Central memory CD8-positive, alpha-beta T cell (primary cell): ENCODE results near the gene FMN2.

Experiments
- ATAC-seq: fragments of 150-1000 bp; cut with Tn5 transposase; replicated peaks from 2 replicates; pipeline ENCODE4 v1.10.0; 2022; ENCODE audit warnings: mild to moderate bottlenecking, moderate FRiP score, moderate number of reproducible peaks; ENCODE audit not compliant: poor library complexity, severe bottlenecking; ENCODE audit errors: extremely low read depth
- DNase-seq, 2 donors: peaks; one replicate each; pipeline ENCODE4 v3.0.0; 2021; ENCODE audit warnings: low spot score in 2 of 2
- H3K27ac Mint-ChIP-seq: one replicate; pipeline ENCODE4 v1.8.0; 2022; ENCODE audit warnings: low read depth, mild to moderate bottlenecking, moderate library complexity, mixed read lengths
- H3K27me3 Mint-ChIP-seq: one replicate; pipeline ENCODE4 v1.8.0; 2022; ENCODE audit warnings: mixed read lengths
- H3K36me3 Mint-ChIP-seq: one replicate; pipeline ENCODE4 v1.8.0; 2022; ENCODE audit warnings: mild to moderate bottlenecking, moderate library complexity, mixed read lengths; ENCODE audit not compliant: insufficient read depth
- H3K4me1 Mint-ChIP-seq: one replicate; pipeline ENCODE4 v1.8.0; 2022; ENCODE audit warnings: mixed read lengths
- H3K4me3 Mint-ChIP-seq: one replicate; pipeline ENCODE4 v1.8.0; 2022; ENCODE audit warnings: mild to moderate bottlenecking, moderate library complexity, mixed read lengths
- H3K9me3 Mint-ChIP-seq: one replicate; pipeline ENCODE4 v1.8.0; 2022; ENCODE audit warnings: mixed read lengths

The FMN2 gene

DNA sequence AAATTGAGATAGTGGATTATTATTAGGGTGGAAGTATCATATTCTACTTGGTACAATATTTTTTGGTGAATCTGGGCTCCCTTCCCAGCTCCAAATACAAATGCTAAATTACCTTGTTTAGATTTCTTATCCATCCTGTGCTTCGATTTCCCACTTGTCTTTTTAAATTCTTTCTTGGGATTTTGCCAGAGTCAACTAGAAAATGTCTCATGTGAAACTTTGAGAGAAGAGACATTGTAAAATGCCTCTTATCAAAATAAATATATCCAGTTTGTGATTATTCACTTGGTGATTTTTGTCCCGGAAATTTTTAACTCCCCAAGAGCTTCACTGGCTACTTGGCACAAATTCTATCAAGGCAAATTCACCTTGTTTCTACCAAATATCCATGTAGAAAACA, 202.0 kb downstream of the FMN2 start:
- no peak for DNase-seq
- no peaks in the 10 kb centered on the region for H3K27me3 Mint-ChIP-seq
- H3K27ac Mint-ChIP-seq, result no peak overlapping the region
- no peaks in the 10 kb centered on the region for H3K36me3 Mint-ChIP-seq
- no peak overlapping the region for H3K4me3 Mint-ChIP-seq
- peaks cover 8% of the 10 kb centered on the region for H3K9me3 Mint-ChIP-seq
- ATAC-seq, result no peak
- H3K4me1 Mint-ChIP-seq, result no peaks in the 10 kb centered on the region

DNA sequence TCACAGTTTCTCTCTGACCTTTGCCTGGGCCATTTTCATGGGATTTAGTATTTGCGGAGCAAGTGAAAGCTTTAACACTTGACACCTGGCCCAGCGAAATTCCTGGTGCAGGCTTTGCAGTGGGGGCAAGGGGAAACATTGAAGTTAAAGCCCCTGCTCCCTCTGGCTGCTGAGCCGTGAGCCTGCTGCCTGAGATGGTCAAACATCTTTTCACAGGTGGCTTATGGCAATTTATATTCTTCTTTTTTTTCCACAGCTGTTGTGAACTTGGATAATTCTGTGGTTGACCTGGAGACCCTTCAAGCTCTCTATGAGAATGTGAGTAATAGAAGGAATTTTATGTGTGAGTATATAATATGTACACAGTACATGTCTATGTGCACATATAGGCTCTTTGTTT, 202.9 kb downstream of the FMN2 start:
- Mint-ChIP-seq H3K36me3 (no peaks in the 10 kb centered on the region), H3K27ac (no peak overlapping the region), H3K4me1 (no peaks in the 10 kb centered on the region), H3K9me3 (peaks cover 8% of the 10 kb centered on the region), H3K27me3 (no peaks in the 10 kb centered on the region), H3K4me3 (no peak overlapping the region)
- DNase-seq (no peak), ATAC-seq (no peak)

DNA sequence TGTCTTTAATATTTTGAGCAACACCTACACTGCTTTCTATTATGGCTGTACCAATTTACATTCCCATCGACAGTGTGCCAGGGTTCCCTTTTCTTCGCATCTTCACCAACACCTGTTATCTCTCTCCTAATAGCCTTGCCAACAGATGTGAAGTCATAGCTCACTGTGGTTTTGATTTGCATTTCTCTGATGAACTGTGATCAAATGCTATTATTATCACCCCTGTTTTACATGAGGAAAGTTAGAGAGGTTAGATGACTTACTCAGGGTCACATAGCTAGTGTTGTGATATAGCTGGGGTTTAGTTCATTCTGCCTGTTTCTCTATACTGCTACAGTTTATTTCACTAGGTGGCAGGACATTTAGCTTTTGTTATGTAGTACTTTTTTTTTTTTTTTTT, 204.1 kb downstream of the FMN2 start:
- Mint-ChIP-seq H3K36me3 (no peaks in the 10 kb centered on the region), H3K27me3 (no peaks in the 10 kb centered on the region), H3K4me1 (no peaks in the 10 kb centered on the region), H3K27ac (no peak overlapping the region), H3K4me3 (no peak overlapping the region), H3K9me3 (peaks cover 19% of the 10 kb centered on the region)
- ATAC-seq, result no peak
- DNase-seq, result no peak

DNA sequence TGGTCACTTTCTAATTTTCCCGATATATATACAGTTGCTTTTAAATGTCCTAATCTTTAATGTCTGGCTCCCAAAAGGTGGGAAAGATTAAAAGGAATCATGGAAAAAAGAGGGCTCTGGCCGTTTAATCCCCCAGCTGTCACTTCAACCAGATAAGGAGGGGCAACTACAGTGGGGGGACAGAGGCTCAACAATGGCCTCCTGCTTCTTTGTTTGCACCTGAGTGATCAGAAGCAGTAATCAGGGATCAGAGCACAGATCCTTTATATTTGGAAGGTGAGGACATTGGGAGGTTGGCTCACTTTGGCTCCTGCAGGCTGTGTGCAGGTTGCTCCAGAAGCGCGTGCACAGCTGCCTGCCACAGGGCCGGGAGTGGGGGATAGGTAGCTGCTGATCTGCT, 212.8 kb downstream of the FMN2 start:
- no peaks in the 10 kb centered on the region for H3K36me3 Mint-ChIP-seq
- no peak overlapping the region for H3K4me3 Mint-ChIP-seq
- peaks cover 22% of the 10 kb centered on the region for H3K9me3 Mint-ChIP-seq
- no peaks in the 10 kb centered on the region for H3K4me1 Mint-ChIP-seq
- DNase-seq (no peak), ATAC-seq (no peak)
- H3K27ac Mint-ChIP-seq, result no peak overlapping the region
- H3K27me3 Mint-ChIP-seq, result no peaks in the 10 kb centered on the region

DNA sequence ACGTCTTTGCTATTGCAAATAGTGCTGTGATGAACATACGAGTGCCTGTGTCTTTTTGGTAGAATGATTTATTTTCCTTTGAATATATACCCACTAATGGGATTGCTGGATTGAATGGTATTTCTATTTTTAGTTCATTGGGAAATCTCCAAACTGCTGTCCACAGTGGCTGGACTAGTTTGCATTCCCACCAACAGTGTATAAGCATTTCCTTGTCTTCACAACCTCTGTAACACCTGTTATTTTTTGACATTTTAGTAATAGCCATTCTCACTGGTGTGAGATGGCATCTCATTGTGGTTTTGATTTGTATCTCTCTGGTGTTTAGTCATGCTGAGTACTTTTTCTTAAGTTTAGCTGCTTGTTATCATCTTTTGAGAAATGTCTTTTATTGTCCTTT, 215.0 kb downstream of the FMN2 start:
- no peaks in the 10 kb centered on the region for H3K36me3 Mint-ChIP-seq
- no peak overlapping the region for H3K4me3 Mint-ChIP-seq
- ATAC-seq (no peak), DNase-seq (no peak)
- no peak overlapping the region for H3K27ac Mint-ChIP-seq
- no peaks in the 10 kb centered on the region for H3K4me1 Mint-ChIP-seq
- peaks cover 10% of the 10 kb centered on the region for H3K9me3 Mint-ChIP-seq
- H3K27me3 Mint-ChIP-seq, result no peaks in the 10 kb centered on the region

DNA sequence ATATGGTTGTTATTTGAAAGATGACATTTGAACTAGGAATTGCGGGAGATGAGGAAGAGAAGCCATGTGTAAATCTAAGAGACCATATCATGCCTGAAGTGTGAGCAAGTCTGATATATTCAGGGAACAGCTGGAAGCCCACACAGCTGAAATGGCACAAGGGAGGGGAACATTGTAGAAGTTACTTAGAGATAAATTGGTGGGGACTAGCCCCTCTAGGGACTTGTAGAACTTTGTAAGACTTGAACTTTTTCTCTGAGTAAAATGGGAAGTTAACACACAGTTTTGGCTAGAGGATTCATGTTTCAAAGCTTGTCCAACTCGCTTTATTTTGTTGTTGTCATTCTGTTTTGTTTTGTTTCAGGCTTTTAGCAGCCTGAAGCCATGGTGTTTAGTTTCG, 216.4 kb downstream of the FMN2 start:
- no peaks in the 10 kb centered on the region for H3K4me1 Mint-ChIP-seq
- no peak for DNase-seq
- H3K9me3 Mint-ChIP-seq, result peaks cover 11% of the 10 kb centered on the region
- peaks cover 2% of the 10 kb centered on the region for H3K36me3 Mint-ChIP-seq
- no peak for ATAC-seq
- no peaks in the 10 kb centered on the region for H3K27me3 Mint-ChIP-seq
- H3K27ac Mint-ChIP-seq, result no peak overlapping the region
- no peak overlapping the region for H3K4me3 Mint-ChIP-seq

DNA sequence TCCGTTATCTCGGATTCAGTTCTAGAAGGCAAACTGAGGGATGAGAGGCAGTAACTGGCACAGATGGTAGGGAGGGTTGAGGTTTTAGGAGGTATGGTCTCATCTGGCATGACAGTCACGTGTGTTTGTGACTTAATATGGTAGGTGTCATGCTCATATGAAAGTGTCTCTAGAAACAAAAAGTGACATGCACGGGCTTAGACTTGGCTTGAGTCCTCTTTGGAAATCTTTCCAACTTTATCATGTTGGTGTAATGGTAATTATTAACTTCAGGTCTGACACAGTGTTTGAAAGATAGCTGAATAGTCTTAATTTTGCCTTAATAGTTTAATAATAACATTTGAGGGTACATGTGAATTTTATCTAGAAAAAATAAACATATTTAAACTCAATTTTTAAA, 218.1 kb downstream of the FMN2 start:
- Mint-ChIP-seq H3K4me3 (no peak overlapping the region), H3K27me3 (no peaks in the 10 kb centered on the region), H3K27ac (no peak overlapping the region), H3K9me3 (peaks cover 5% of the 10 kb centered on the region), H3K4me1 (no peaks in the 10 kb centered on the region), H3K36me3 (peaks cover 2% of the 10 kb centered on the region)
- DNase-seq, result no peak
- no peak for ATAC-seq

DNA sequence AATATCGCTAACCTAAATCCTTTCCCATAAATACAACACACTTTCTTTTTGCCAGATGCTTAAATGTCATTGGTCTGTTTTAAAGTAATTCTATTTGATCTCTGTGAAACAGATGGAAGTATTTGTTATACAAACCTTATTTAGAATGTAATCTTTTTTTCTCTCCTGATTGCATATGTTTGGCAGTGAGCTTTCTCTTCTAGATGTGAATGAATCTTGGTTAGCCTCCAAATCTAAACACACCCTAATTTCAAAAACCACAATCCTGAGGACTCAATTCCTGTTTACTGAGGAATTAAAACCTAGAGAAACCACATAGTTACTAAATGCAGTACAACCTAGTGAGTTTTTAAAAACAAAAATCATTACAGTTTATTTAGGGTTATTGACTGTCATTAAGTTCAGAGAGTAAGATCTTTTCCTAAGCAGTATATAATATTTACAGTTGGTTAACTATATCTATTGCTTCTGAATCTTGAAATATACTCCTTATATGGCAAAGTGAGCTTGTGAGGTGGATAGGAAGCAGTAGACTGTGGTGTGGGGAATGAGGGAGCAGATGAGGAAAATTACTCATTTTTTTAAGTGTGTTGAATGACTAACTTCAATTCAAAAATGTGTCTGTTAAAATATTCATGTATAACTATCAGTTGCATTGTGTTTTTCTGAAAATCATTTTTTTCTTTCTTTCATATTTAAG, 218.7 kb downstream of the FMN2 start:
- ATAC-seq (no peak), DNase-seq (no peak)
- Mint-ChIP-seq H3K27me3 (no peaks in the 10 kb centered on the region), H3K4me3 (no peak overlapping the region), H3K36me3 (peaks cover 2% of the 10 kb centered on the region), H3K9me3 (peaks cover 5% of the 10 kb centered on the region), H3K27ac (no peak overlapping the region), H3K4me1 (no peaks in the 10 kb centered on the region)

DNA sequence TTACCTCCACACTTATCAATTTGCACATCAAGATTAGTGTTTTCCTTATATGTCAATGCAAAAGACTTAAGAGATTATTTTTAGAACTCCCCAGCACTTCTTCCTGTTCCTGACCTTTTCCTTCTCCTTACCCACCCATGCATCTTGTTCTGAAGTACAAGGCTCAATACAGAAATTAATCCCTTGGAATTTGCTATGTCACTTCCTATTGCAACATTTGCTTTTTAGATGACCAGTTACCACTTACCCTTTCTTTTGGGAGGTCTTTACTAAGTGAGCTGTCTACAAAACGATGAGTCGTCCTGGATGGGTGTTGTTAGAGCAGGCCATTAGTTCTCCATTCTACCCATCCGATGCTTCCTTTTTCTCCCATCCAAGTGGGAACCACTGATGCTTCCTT, 221.2 kb downstream of the FMN2 start:
- H3K27ac Mint-ChIP-seq, result no peak overlapping the region
- H3K9me3 Mint-ChIP-seq, result peaks cover 11% of the 10 kb centered on the region
- H3K36me3 Mint-ChIP-seq, result peaks cover 2% of the 10 kb centered on the region
- H3K27me3 Mint-ChIP-seq, result no peaks in the 10 kb centered on the region
- ATAC-seq (no peak), DNase-seq (no peak)
- H3K4me1 Mint-ChIP-seq, result no peaks in the 10 kb centered on the region
- H3K4me3 Mint-ChIP-seq, result no peak overlapping the region

DNA sequence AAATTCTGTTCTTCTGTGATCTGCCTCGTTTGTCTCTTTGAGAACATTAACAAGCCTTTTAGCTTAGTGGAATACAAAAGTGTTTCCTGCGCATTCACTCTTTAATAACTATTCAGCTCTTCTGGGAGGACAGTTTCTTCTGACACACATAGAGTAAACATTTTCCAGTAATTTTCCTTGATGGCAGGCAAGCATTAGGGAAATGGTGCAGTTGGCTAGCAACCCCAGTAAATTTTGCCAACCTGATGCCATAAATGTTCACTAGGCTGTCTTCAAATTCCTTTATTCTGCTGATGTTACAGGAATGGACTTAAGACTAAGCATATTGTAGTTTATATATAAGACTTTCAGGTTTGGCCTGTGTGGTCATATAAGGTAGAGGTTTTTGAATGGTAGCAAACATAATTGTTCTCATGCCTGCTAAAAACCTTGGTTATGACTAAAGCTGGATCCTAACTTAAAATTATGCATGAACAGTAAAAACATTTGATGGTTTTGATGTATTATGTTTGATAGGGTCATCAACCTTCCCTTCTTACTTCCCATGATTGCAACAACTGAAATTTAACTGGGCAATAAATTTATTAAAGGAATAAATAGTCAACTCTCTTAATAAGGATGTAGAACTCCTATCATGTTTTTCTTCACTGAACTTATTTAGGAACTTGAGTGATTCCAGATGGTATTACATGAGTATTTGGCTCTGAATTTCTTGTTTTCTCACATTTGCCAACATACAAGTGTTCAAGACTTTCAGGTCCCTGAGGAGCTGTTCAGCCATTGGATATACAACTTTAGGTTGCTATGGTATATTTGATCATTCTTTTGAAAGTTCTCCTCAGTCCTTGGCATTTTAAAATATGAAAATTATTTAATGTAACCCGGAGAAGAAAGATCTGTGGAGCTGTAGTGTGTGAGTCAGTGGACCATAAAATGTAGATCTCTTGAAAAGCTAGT, 223.4 kb downstream of the FMN2 start:
- H3K4me1 Mint-ChIP-seq, result no peaks in the 10 kb centered on the region
- no peaks in the 10 kb centered on the region for H3K27me3 Mint-ChIP-seq
- H3K27ac Mint-ChIP-seq, result no peak overlapping the region
- peaks cover 26% of the 10 kb centered on the region for H3K9me3 Mint-ChIP-seq
- H3K4me3 Mint-ChIP-seq, result no peak overlapping the region
- DNase-seq (no peak), ATAC-seq (no peak)
- peaks cover 2% of the 10 kb centered on the region for H3K36me3 Mint-ChIP-seq

DNA sequence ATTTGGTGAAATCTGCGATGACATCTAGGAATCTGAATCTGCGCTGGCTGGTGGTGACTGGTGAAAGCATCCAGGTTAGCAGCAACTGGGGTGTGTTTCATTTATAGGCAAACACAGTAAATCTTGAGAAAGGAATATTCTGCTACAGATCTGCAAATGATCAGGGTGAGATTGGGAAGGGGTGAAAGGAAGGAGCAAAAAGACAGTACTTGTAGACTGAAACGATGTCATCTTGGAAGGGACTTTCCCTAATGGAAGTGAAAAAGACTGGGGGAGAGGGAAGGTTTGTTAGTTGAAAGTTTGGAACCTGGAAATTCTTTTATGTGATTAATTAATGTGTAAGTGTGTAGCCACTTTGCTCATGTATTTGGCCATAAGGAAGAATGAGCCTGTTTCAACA, 228.3 kb downstream of the FMN2 start:
- no peak for DNase-seq
- Mint-ChIP-seq H3K4me3 (no peak overlapping the region), H3K4me1 (no peaks in the 10 kb centered on the region), H3K9me3 (peaks cover 30% of the 10 kb centered on the region), H3K27ac (no peak overlapping the region), H3K36me3 (no peaks in the 10 kb centered on the region), H3K27me3 (no peaks in the 10 kb centered on the region)
- ATAC-seq, result no peak

DNA sequence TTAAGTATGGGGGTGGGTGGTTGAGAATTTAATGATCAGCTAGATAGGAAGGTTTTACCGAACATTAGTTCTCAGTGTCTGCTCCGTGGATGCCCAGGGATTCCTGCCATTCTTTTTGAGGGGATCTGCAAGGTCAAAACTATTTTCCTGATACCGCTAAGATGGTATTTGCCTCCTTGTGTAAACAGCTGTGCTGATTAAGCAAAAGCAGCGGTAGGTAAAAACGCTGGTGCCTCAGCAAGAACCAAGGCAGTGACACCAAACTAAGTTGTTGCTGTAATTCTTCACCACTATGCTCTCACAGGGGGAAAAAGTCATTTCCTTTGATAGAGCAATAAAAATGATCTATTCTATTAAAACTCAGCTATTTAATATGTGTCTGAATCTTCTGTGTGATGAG, 229.0 kb downstream of the FMN2 start:
- no peaks in the 10 kb centered on the region for H3K27me3 Mint-ChIP-seq
- DNase-seq (no peak), ATAC-seq (no peak)
- H3K36me3 Mint-ChIP-seq, result no peaks in the 10 kb centered on the region
- H3K4me3 Mint-ChIP-seq, result no peak overlapping the region
- H3K27ac Mint-ChIP-seq, result no peak overlapping the region
- peaks cover 31% of the 10 kb centered on the region for H3K9me3 Mint-ChIP-seq
- H3K4me1 Mint-ChIP-seq, result no peaks in the 10 kb centered on the region

DNA sequence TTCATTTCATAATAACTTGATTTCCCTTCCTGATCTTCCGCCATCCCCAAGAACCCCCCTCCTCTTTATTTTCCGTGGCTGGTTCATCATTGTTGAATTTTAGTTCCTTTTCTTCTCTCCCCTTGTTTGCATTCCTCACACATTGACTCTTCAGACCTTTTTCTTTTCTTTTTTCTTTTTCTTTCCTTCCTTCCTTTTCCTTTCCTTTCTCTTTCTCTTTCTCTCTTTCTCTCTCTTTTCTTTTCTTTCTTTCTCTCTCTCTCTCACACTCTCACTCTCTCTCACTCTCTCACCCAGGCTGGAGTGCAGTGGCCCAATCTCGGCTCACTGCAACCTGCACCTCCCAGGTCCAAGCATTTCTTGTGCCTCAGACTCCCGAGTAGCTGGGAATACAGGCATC, 231.3 kb downstream of the FMN2 start:
- H3K27me3 Mint-ChIP-seq, result no peaks in the 10 kb centered on the region
- no peaks in the 10 kb centered on the region for H3K36me3 Mint-ChIP-seq
- peaks cover 30% of the 10 kb centered on the region for H3K9me3 Mint-ChIP-seq
- no peaks in the 10 kb centered on the region for H3K4me1 Mint-ChIP-seq
- ATAC-seq, result no peak
- no peak overlapping the region for H3K4me3 Mint-ChIP-seq
- DNase-seq, result no peak
- no peak overlapping the region for H3K27ac Mint-ChIP-seq
